ENCODE measurements around the gene CFL1.

DNA sequence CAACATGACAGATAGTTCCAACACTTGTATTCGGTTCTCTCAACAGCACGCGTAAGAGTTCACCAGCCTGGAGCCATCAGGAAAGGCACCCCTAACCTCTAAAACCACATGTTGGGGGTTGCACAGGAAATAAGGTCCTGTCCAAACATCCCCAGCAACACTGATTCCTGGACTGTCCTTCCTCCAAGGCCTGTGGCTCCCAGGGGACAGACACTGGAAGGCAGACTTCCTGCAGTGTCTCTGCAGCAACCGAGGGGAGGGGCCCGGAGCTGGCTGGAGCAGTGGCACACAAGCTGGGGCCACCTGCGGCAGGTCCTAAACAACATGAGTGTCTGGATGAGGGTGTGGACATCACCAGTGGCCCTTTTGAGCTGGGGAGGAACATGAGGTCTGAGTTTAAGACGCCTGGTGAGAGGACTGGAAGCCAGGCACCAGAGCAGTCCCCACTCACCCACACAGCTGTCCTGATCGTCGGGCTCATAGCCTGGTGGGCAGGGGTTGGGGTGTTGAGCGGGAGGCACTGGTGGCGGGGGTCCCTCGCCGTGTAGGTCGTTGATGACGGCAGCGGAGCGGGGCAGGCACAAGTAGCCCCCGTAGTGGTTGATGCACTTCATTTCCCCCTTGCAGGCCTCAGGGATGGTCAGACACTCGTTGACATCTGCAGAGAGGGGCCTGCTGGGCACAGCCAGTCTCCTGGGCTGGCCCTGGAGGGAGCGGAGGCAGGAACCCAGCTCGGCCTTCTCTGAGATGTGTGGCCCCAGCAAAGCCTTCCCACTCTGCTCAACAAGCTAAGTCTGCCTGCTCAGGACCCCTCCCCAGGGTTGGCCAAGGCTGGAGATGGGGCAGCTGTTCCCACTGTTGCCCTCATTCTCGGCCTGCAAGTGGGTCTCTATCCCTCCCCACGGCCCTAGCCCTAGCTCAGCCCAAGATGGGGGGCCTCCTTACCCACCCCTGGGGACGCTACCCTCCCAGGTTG lies 13.0 kb upstream of the CFL1 start:
- TF ChIP-seq EZH2 (IDR thresholded peaks at IDR 0.05; ENCODE audit: low read depth, low read length, severe bottlenecking) = no peak
- TF ChIP-seq, protein P1, sequence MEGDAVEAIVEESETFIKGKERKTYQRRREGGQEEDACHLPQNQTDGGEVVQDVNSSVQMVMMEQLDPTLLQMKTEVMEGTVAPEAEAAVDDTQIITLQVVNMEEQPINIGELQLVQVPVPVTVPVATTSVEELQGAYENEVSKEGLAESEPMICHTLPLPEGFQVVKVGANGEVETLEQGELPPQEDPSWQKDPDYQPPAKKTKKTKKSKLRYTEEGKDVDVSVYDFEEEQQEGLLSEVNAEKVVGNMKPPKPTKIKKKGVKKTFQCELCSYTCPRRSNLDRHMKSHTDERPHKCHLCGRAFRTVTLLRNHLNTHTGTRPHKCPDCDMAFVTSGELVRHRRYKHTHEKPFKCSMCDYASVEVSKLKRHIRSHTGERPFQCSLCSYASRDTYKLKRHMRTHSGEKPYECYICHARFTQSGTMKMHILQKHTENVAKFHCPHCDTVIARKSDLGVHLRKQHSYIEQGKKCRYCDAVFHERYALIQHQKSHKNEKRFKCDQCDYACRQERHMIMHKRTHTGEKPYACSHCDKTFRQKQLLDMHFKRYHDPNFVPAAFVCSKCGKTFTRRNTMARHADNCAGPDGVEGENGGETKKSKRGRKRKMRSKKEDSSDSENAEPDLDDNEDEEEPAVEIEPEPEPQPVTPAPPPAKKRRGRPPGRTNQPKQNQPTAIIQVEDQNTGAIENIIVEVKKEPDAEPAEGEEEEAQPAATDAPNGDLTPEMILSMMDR (IDR thresholded peaks at IDR 0.05; ENCODE audit: control extremely low read depth in 1 of 3, insufficient read depth in 1 of 3, low read depth in 1 of 3, low read length in 3 of 3) = no peak
- TF ChIP-seq KDM1A (IDR thresholded peaks at IDR 0.05; ENCODE audit: borderline replicate concordance, low read length) = no peak

Measured in H1 (cell line).